HEK293 (cell line): ENCODE results near the gene RPL10L.

ENCODE experiments used
- CTCF ChIA-PET: fragments of 350-600 bp; formaldehyde crosslinking; extraction: SDS; loops from one replicate; lab custom pipeline; 2021; ENCODE audit warnings: antibody characterized with exemption; lab: Yijun Ruan, JAX
- POLR2A ChIA-PET: fragments of 300-600 bp; formaldehyde crosslinking; extraction: SDS; loops from one replicate; lab custom pipeline; 2020; ENCODE audit warnings: antibody characterized with exemption, inconsistent platforms; lab: Yijun Ruan, JAX
- H3K27ac ChIP-seq: fragments of 200-500 bp; sonication (Bioruptor generic); 2 replicates; pipeline ENCODE4 v1.5.1; 2014; ENCODE audit warnings: low read depth, low read length, control low read depth, inconsistent platforms; ENCODE audit errors: extremely low read depth
- H3K36me3 ChIP-seq, 2 experiments: fragments of 200-500 bp in 1 of 2; sonication (Bioruptor generic) in 1 of 2; 1 replicate in 1 of 2; 2 replicates in 1 of 2; pipeline ENCODE4 v1.5.1; 2014 to 2017; ENCODE audit warnings: inconsistent platforms in 2 of 2, low read length in 2 of 2; ENCODE audit not compliant: control insufficient read depth in 2 of 2, insufficient read depth in 1 of 2
- H3K4me1 ChIP-seq: fragments of 200-500 bp; sonication (Bioruptor generic); 2 replicates; pipeline ENCODE4 v1.5.1; 2014; ENCODE audit warnings: mild to moderate bottlenecking, low read length, inconsistent platforms; ENCODE audit not compliant: control insufficient read depth, insufficient read depth
- H3K4me3 ChIP-seq: 2 replicates; pipeline ENCODE4 v1.5.1; 2011; ENCODE audit warnings: low read depth, mild to moderate bottlenecking, control low read depth, low read length, moderate library complexity
- H3K9me3 ChIP-seq: fragments of 200-500 bp; sonication (Bioruptor generic); 2 replicates; pipeline ENCODE4 v1.5.1; 2014; ENCODE audit warnings: low read depth, low read length, inconsistent platforms; ENCODE audit not compliant: control insufficient read depth, insufficient read depth
- GLI4 ChIP-seq: fragments of 450-650 bp; formaldehyde crosslinking; IDR thresholded peaks from 2 replicates; pipeline ENCODE4 v1.5.1; 2016; ENCODE audit warnings: missing biosample characterization, missing genetic modification characterization
- TRIM28 ChIP-seq: IDR thresholded peaks from 2 replicates; pipeline ENCODE4 v1.6.1; 2011; ENCODE audit warnings: low read length, control low read depth, borderline replicate concordance
- ZBTB17 ChIP-seq: fragments of 450-650 bp; formaldehyde crosslinking; IDR thresholded peaks from 2 replicates; pipeline ENCODE4 v1.5.1; 2016; ENCODE audit warnings: missing biosample characterization, missing genetic modification characterization
- ZBTB21 ChIP-seq: fragments of 450-650 bp; formaldehyde crosslinking; IDR thresholded peaks from 2 replicates; pipeline ENCODE4 v1.5.1; 2017; ENCODE audit warnings: missing biosample characterization, missing genetic modification characterization
- ZFP37 ChIP-seq: fragments of 450-650 bp; formaldehyde crosslinking; IDR thresholded peaks from 2 replicates; pipeline ENCODE4 v1.5.1; 2016; ENCODE audit warnings: missing biosample characterization, missing genetic modification characterization
- ZFP69B ChIP-seq: fragments of 450-650 bp; formaldehyde crosslinking; IDR thresholded peaks from 2 replicates; pipeline ENCODE4 v1.5.1; 2016; ENCODE audit warnings: missing biosample characterization, missing genetic modification characterization
- ZNF10 ChIP-seq: fragments of 450-650 bp; formaldehyde crosslinking; IDR thresholded peaks from 2 replicates; pipeline ENCODE4 v1.5.1; 2017; ENCODE audit warnings: missing biosample characterization, missing genetic modification characterization
- ZNF112 ChIP-seq: fragments of 450-650 bp; formaldehyde crosslinking; IDR thresholded peaks from 2 replicates; pipeline ENCODE4 v1.5.0; 2017; ENCODE audit warnings: missing biosample characterization, missing genetic modification characterization
- ZNF211 ChIP-seq: fragments of 450-650 bp; formaldehyde crosslinking; IDR thresholded peaks from 2 replicates; pipeline ENCODE4 v1.5.1; 2016; ENCODE audit warnings: low read depth, missing biosample characterization, missing genetic modification characterization
- ZNF239 ChIP-seq: fragments of 450-650 bp; formaldehyde crosslinking; IDR thresholded peaks from 2 replicates; pipeline ENCODE4 v1.5.1; 2016; ENCODE audit warnings: missing biosample characterization, missing genetic modification characterization
- ZNF266 ChIP-seq: fragments of 450-650 bp; formaldehyde crosslinking; IDR thresholded peaks from 2 replicates; pipeline ENCODE4 v1.5.1; 2016; ENCODE audit warnings: missing biosample characterization, missing genetic modification characterization, low read depth
- ZNF623 ChIP-seq: fragments of 450-650 bp; formaldehyde crosslinking; IDR thresholded peaks from 2 replicates; pipeline ENCODE4 v1.5.1; 2016; ENCODE audit warnings: missing biosample characterization, missing genetic modification characterization
- TF ChIP-seq, protein P1 (sequence below): fragments of 450-650 bp; formaldehyde crosslinking; IDR thresholded peaks from 2 replicates; pipeline ENCODE4 v1.5.1; 2016; ENCODE audit warnings: missing biosample characterization, missing genetic modification characterization
- TF ChIP-seq, protein P2 (sequence below): fragments of 450-650 bp; formaldehyde crosslinking; IDR thresholded peaks from 2 replicates; pipeline ENCODE4 v1.5.1; 2016; ENCODE audit warnings: missing biosample characterization, missing genetic modification characterization
- TF ChIP-seq, protein P3 (sequence below): fragments of 450-650 bp; formaldehyde crosslinking; IDR thresholded peaks from 2 replicates; pipeline ENCODE4 v1.5.1; 2016; ENCODE audit warnings: missing biosample characterization, missing genetic modification characterization
- TF ChIP-seq, protein P4 (sequence below): fragments of 450-650 bp; formaldehyde crosslinking; IDR thresholded peaks from 2 replicates; pipeline ENCODE4 v1.5.1; 2016; ENCODE audit warnings: missing biosample characterization, missing genetic modification characterization
- TF ChIP-seq, protein P5 (sequence below): fragments of 450-650 bp; formaldehyde crosslinking; IDR thresholded peaks from 2 replicates; pipeline ENCODE4; 2016; ENCODE audit warnings: missing biosample characterization, missing genetic modification characterization

The RPL10L gene

DNA sequence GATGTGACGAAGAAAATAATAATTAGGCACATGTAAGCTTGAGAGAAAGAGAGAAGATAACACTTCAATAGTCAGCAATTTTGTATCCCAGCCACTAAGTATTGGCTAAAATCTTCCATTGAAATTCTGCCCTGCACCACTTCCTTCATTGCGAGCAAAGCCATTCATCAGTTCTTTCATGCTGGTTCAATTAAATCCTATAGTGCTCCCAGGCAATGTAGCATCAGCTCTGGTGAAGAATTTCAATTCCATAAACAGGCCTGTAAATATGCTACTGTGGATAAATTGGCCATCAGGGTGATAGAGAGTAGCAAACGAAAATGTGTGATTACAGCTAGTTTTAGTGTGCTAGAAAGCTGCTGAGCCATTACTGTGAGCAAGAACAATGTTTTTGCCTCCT lies 24.7 kb downstream of the RPL10L start:
- Histone ChIP-seq H3K9me3 (no peaks in the 10 kb centered on the region), H3K4me3 (no peak overlapping the region), H3K4me1 (no peaks in the 10 kb centered on the region), H3K27ac (no peak overlapping the region), H3K36me3 (no peaks in the 10 kb centered on the region)
- TF ChIP-seq ZFP37 (tag by site-specific recombination): no peak
- no peak for TF ChIP-seq ZFP69B (tag by site-specific recombination)
- TF ChIP-seq ZNF211 (tag by site-specific recombination): no peak
- TF ChIP-seq, protein P1, sequence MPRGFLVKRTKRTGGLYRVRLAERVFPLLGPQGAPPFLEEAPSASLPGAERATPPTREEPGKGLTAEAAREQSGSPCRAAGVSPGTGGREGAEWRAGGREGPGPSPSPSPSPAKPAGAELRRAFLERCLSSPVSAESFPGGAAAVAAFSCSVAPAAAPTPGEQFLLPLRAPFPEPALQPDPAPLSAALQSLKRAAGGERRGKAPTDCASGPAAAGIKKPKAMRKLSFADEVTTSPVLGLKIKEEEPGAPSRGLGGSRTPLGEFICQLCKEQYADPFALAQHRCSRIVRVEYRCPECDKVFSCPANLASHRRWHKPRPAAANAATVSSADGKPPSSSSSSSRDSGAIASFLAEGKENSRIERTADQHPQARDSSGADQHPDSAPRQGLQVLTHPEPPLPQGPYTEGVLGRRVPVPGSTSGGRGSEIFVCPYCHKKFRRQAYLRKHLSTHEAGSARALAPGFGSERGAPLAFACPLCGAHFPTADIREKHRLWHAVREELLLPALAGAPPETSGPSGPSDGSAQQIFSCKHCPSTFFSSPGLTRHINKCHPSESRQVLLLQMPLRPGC (tag by site-specific recombination): no peak
- TF ChIP-seq ZBTB21 (tag by site-specific recombination): no peak
- TF ChIP-seq ZNF10 (tag by site-specific recombination): no peak
- no peak for TF ChIP-seq GLI4 (tag by site-specific recombination)
- TF ChIP-seq TRIM28: no peak
- TF ChIP-seq, protein P2, sequence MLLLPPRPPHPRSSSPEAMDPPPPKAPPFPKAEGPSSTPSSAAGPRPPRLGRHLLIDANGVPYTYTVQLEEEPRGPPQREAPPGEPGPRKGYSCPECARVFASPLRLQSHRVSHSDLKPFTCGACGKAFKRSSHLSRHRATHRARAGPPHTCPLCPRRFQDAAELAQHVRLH (tag by site-specific recombination): no peak
- TF ChIP-seq ZNF112 (tag by site-specific recombination): no peak
- no peak for TF ChIP-seq ZNF623
- TF ChIP-seq, protein P3, sequence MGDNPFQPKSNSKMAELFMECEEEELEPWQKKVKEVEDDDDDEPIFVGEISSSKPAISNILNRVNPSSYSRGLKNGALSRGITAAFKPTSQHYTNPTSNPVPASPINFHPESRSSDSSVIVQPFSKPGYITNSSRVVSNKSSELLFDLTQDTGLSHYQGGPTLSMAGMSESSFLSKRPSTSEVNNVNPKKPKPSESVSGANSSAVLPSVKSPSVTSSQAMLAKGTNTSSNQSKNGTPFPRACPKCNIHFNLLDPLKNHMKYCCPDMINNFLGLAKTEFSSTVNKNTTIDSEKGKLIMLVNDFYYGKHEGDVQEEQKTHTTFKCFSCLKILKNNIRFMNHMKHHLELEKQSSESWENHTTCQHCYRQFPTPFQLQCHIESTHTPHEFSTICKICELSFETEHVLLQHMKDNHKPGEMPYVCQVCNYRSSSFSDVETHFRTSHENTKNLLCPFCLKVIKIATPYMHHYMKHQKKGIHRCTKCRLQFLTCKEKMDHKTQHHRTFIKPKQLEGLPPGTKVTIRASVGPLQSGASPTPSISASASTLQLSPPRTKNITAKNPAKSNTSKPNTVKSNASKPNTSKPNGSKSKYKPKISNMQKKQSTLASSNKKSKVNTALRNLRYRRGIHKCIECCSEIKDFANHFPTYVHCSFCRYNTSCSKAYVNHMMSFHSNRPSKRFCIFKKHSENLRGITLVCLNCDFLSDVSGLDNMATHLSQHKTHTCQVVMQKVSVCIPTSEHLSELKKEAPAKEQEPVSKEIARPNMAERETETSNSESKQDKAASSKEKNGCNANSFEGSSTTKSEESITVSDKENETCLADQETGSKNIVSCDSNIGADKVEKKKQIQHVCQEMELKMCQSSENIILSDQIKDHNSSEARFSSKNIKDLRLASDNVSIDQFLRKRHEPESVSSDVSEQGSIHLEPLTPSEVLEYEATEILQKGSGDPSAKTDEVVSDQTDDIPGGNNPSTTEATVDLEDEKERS (tag by site-specific recombination): no peak
- TF ChIP-seq, protein P4, sequence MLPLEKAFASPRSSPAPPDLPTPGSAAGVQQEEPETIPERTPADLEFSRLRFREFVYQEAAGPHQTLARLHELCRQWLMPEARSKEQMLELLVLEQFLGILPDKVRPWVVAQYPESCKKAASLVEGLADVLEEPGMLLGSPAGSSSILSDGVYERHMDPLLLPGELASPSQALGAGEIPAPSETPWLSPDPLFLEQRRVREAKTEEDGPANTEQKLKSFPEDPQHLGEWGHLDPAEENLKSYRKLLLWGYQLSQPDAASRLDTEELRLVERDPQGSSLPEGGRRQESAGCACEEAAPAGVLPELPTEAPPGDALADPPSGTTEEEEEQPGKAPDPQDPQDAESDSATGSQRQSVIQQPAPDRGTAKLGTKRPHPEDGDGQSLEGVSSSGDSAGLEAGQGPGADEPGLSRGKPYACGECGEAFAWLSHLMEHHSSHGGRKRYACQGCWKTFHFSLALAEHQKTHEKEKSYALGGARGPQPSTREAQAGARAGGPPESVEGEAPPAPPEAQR (tag by site-specific recombination): no peak
- no peak for TF ChIP-seq ZBTB17
- TF ChIP-seq, protein P5, sequence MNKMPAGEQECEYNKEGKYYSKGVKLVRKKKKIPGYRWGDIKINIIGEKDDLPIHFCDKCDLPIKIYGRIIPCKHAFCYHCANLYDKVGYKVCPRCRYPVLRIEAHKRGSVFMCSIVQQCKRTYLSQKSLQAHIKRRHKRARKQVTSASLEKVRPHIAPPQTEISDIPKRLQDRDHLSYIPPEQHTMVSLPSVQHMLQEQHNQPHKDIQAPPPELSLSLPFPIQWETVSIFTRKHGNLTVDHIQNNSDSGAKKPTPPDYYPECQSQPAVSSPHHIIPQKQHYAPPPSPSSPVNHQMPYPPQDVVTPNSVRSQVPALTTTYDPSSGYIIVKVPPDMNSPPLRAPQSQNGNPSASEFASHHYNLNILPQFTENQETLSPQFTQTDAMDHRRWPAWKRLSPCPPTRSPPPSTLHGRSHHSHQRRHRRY (tag by site-specific recombination): no peak
- TF ChIP-seq ZNF266: no peak
- TF ChIP-seq ZNF239 (tag by site-specific recombination): no peak
- CTCF ChIA-PET: interaction anchor here (0.6 kb wide), 1 partner anchor 1200 kb away, joined by 3 read pairs; no protein-coding TSS in a partner anchor
- POLR2A ChIA-PET: no interaction called here
